Upper lobe of left lung (tissue), 6 donors: ENCODE measurements around the gene HSPA2. TPM values are rescaled to one million over a fixed set of nuclear protein-coding genes. Genes with fewer than 3 reads are reported as not detected.
"Not testable (repeated sequence)": the region's sequence is repeated elsewhere in the genome, so short reads cannot be mapped to it uniquely, and the experiment has no call there.

ENCODE experiments used
- ATAC-seq, 2 donors: fragments of 200-7000 bp; cut with Tn5 transposase; one replicate each; pipeline ENCODE4 v1.9.1; 2022; ENCODE audit warnings: mild to moderate bottlenecking in 2 of 2, moderate library complexity in 2 of 2; ENCODE audit not compliant: low FRiP score in 2 of 2
- DNase-seq, 2 donors: peaks; one replicate each; pipeline ENCODE4 v3.0.0-alpha.2; 2019 to 2020
- H3K27ac ChIP-seq, 4 donors: fragments of 200-600 bp; sonication (generic); one replicate each; pipeline ENCODE4 v1.5.1; 2016 to 2019
- H3K27me3 ChIP-seq, 4 donors: fragments of 200-600 bp; sonication (generic); one replicate each; pipeline ENCODE4 v1.5.1; 2017 to 2019
- H3K36me3 ChIP-seq, 4 donors: fragments of 200-600 bp; sonication (generic); one replicate each; pipeline ENCODE4 v1.5.1; 2016 to 2019
- H3K4me1 ChIP-seq, 4 donors: fragments of 200-600 bp; sonication (generic); one replicate each; pipeline ENCODE4 v1.5.1; 2018 to 2019
- H3K4me3 ChIP-seq, 4 donors: fragments of 200-600 bp; sonication (generic); one replicate each; pipeline ENCODE4 v1.5.1; 2017 to 2019; ENCODE audit warnings: mild to moderate bottlenecking in 2 of 4, moderate library complexity in 1 of 4
- H3K9me3 ChIP-seq, 4 donors: fragments of 200-600 bp; sonication (generic); one replicate each; pipeline ENCODE4 v1.5.1; 2018 to 2019
- CTCF ChIP-seq, 6 experiments: fragments of 450-650 bp in 4 of 6; fragments of 200-600 bp in 2 of 6; sonication (generic) in 2 of 6; IDR thresholded peaks; one replicate each; pipeline ENCODE4 v1.5.1; 2016 to 2019; ENCODE audit warnings: antibody characterized with exemption in 6 of 6
- EP300 ChIP-seq, 4 donors: sonication (generic); formaldehyde crosslinking; IDR thresholded peaks; one replicate each; pipeline ENCODE4 v1.5.1; 2017; ENCODE audit warnings: antibody characterized with exemption in 4 of 4, control low read depth in 2 of 4
- POLR2A ChIP-seq, 4 donors: fragments of 450-650 bp; IDR thresholded peaks; one replicate each; pipeline ENCODE4 v1.5.1; 2016 to 2017; ENCODE audit warnings: antibody characterized with exemption in 4 of 4, mild to moderate bottlenecking in 2 of 4
- POLR2AphosphoS5 ChIP-seq, 2 donors: sonication (generic); formaldehyde crosslinking; IDR thresholded peaks; one replicate each; pipeline ENCODE4 v1.5.1; 2017; ENCODE audit warnings: antibody characterized with exemption in 2 of 2
- WGBS, 2 donors: methylation state at CpG; one replicate each; pipeline ENCODE4 v1.1.5; 2017 to 2018; 5-methylcytosine and 5-hydroxymethylcytosine counted together
- total RNA-seq, 6 donors: library from RNA; depleted of rRNA in 4 of 6; stranded (reverse); fragments of >200 nt in 4 of 6; gene quantifications; one replicate each; pipeline versions ENCODE4 v1.1.0 to v1.2.1, GENCODE V29; 2016 to 2021
- donor health status: DM: no; HTN: no; CAD: no; lungs with moderate emphysema.
- donor health status: DM: no; HTN: yes; CAD: no; lungs with severe emphysema.

Gene HSPA2
- total RNA-seq, 6 donors from 2014 or later: 4.8 to 25.7 (median 12.1) TPM

- Histone ChIP-seq H3K27me3 (no peaks in the 10 kb centered on the region), H3K4me3 (no peak overlapping the region), H3K9me3 (no peaks in the 10 kb centered on the region), H3K4me1 (peaks cover 48 to 85% (median 70%) of the 10 kb centered on the region in 4 donors), H3K27ac (peak overlapping the region in 3 of 4 donors; percentile 8 to 52 (median 49)), H3K36me3 (no peaks in the 10 kb centered on the region)
- ATAC-seq (peak; percentile 88), DNase-seq (peak in 1 of 2 donors; percentile 71)
- peak; percentile 77 to 91 (median 84) for TF ChIP-seq CTCF (IDR thresholded peaks at IDR 0.05)
- TF ChIP-seq EP300 (IDR thresholded peaks at IDR 0.05): no peak
- no peak for TF ChIP-seq POLR2AphosphoS5 (IDR thresholded peaks at IDR 0.05)
- TF ChIP-seq POLR2A (IDR thresholded peaks at IDR 0.05): no peak
- WGBS, 2 donors: 15 to 16% methylated on average over 4 of the region's 4 CpGs
These were observed 29.5 kb upstream of the HSPA2 start for GRCh38 chr14:64510825-64511671.

GRCh38 chr14:64513271-64513670, 27.3 kb upstream of the HSPA2 start:
- peaks cover 35 to 68% (median 51%) of the 10 kb centered on the region in 4 donors for H3K4me1 ChIP-seq
- no peaks in the 10 kb centered on the region for H3K27me3 ChIP-seq
- no peak overlapping the region for H3K4me3 ChIP-seq
- H3K27ac ChIP-seq: no peak overlapping the region
- H3K9me3 ChIP-seq: no peaks in the 10 kb centered on the region
- WGBS, 2 donors: 80 to 86% methylated on average over 2 of the region's 2 CpGs
- DNase-seq (no peak), ATAC-seq (no peak)
- H3K36me3 ChIP-seq: no peaks in the 10 kb centered on the region
- TF ChIP-seq EP300 (IDR thresholded peaks at IDR 0.05): no peak
- TF ChIP-seq POLR2AphosphoS5 (IDR thresholded peaks at IDR 0.05): no peak
- no peak for TF ChIP-seq POLR2A (IDR thresholded peaks at IDR 0.05)
- no peak for TF ChIP-seq CTCF (IDR thresholded peaks at IDR 0.05)

GRCh38 chr14:64515053-64515452, 25.5 kb upstream of the HSPA2 start:
- peaks cover 31 to 50% (median 39%) of the 10 kb centered on the region in 4 donors for H3K4me1 ChIP-seq
- no peaks in the 10 kb centered on the region for H3K9me3 ChIP-seq
- no peak overlapping the region for H3K4me3 ChIP-seq
- DNase-seq (no peak), ATAC-seq (no peak)
- H3K36me3 ChIP-seq: no peaks in the 10 kb centered on the region
- H3K27me3 ChIP-seq: no peaks in the 10 kb centered on the region
- H3K27ac ChIP-seq: no peak overlapping the region
- no peak for TF ChIP-seq POLR2A (IDR thresholded peaks at IDR 0.05)
- TF ChIP-seq CTCF (IDR thresholded peaks at IDR 0.05): no peak
- TF ChIP-seq POLR2AphosphoS5 (IDR thresholded peaks at IDR 0.05): no peak
- TF ChIP-seq EP300 (IDR thresholded peaks at IDR 0.05): no peak
- WGBS, 2 donors: 57 to 58% methylated on average over 1 of the region's 1 CpG

GRCh38 chr14:64516969-64517368, 23.6 kb upstream of the HSPA2 start:
- H3K4me1 ChIP-seq: peaks cover 15 to 31% (median 22%) of the 10 kb centered on the region in 4 donors

GRCh38 chr14:64517667-64518066, 22.9 kb upstream of the HSPA2 start:
- peaks cover 8 to 24% (median 18%) of the 10 kb centered on the region in 4 donors for H3K4me1 ChIP-seq
- peaks cover 0 to 13% (median 12%) of the 10 kb centered on the region in 4 donors for H3K36me3 ChIP-seq
- not testable (repeated sequence) for H3K27ac ChIP-seq, DNase-seq, H3K27me3 ChIP-seq, H3K4me3 ChIP-seq, H3K9me3 ChIP-seq, ATAC-seq
- WGBS, 2 donors: 92% methylated on average over 6 of the region's 6 CpGs

More at GRCh38 chr14:64516969-64517368, 23.6 kb upstream of the HSPA2 start:
- Histone ChIP-seq H3K4me3 (no peak overlapping the region), H3K27ac (no peak overlapping the region), H3K27me3 (no peaks in the 10 kb centered on the region), H3K9me3 (no peaks in the 10 kb centered on the region), H3K36me3 (peaks cover 0 to 7% (median 6%) of the 10 kb centered on the region in 4 donors)
- DNase-seq (no peak), ATAC-seq (no peak)
- 78 to 85% methylated on average over 1 of the region's 1 CpG for WGBS, 2 donors
- TF ChIP-seq CTCF (IDR thresholded peaks at IDR 0.05) (no peak), POLR2A (IDR thresholded peaks at IDR 0.05) (no peak)
